ENCODE data around the gene REEP5.
"Not testable (repeated sequence)": the region's sequence is repeated elsewhere in the genome, so short reads cannot be mapped to it uniquely, and the experiment has no call there.

Gene REEP5

GRCh38 chr5:112883192-112883591 lies 38.8 kb downstream of the REEP5 start:
- no peak for DNase-seq

- DNase-seq = no peak
Measured at GRCh38 chr5:112880219-112880964, 41.6 kb downstream of the REEP5 start.

- DNase-seq = no peak
Measured at GRCh38 chr5:112878760-112879159, 43.3 kb downstream of the REEP5 start.

- DNase-seq = no peak
Measured at GRCh38 chr5:112878101-112878500, 43.9 kb downstream of the REEP5 start.

- DNase-seq = no peak
Measured at GRCh38 chr5:112876362-112876761, 45.7 kb downstream of the REEP5 start.

GRCh38 chr5:112870966-112871365 lies 51.1 kb downstream of the REEP5 start:
- DNase-seq = no peak

- DNase-seq = no peak
Measured at GRCh38 chr5:112869948-112870347, 52.1 kb downstream of the REEP5 start.

GRCh38 chr5:112867411-112867810 lies 54.6 kb downstream of the REEP5 start:
- no peak for DNase-seq

GRCh38 chr5:112866739-112867138 lies 55.3 kb downstream of the REEP5 start:
- DNase-seq = no peak

- DNase-seq = no peak
Measured at GRCh38 chr5:112865128-112865527, 56.9 kb downstream of the REEP5 start.

- no peak for DNase-seq
Measured at GRCh38 chr5:112863549-112863948, 58.5 kb downstream of the REEP5 start.

GRCh38 chr5:112862085-112862484 lies 59.9 kb downstream of the REEP5 start:
- no peak for DNase-seq

GRCh38 chr5:112861638-112861985 lies 60.4 kb downstream of the REEP5 start:
- no peak for DNase-seq

GRCh38 chr5:112860929-112861637 lies 60.9 kb downstream of the REEP5 start, which contains the start of gene SRP19:
Gene SRP19 (plus strand): TSS chr5:112861287. CDS start chr5:112861377, 90 bp downstream.
- peak; percentile 98 for DNase-seq

- not testable (repeated sequence) for DNase-seq
Measured at GRCh38 chr5:112860571-112860928, 61.5 kb downstream of the REEP5 start.

GRCh38 chr5:112857866-112858265 lies 64.2 kb downstream of the REEP5 start:
- peak; percentile 11 for DNase-seq

- DNase-seq = no peak
Measured at GRCh38 chr5:112854651-112855050, 67.4 kb downstream of the REEP5 start.

GRCh38 chr5:112849912-112850311 lies 72.1 kb downstream of the REEP5 start:
- no peak for DNase-seq

- peak; percentile 71 for DNase-seq
Measured at GRCh38 chr5:112848116-112848811, 73.8 kb downstream of the REEP5 start.

- no peak for DNase-seq
Measured at GRCh38 chr5:112847306-112847705, 74.7 kb downstream of the REEP5 start.

- no peak for DNase-seq
Measured at GRCh38 chr5:112846556-112846955, 75.5 kb downstream of the REEP5 start.

- DNase-seq = no peak
Measured at GRCh38 chr5:112844489-112844888, 77.5 kb downstream of the REEP5 start.

GRCh38 chr5:112833971-112834370 lies 88.1 kb downstream of the REEP5 start:
- DNase-seq = no peak

- DNase-seq = no peak
Measured at GRCh38 chr5:112830378-112830777, 91.6 kb downstream of the REEP5 start.
